Transverse colon (tissue), 4 donors: ENCODE results near the gene RNF215. TPM values are rescaled to one million over a fixed set of nuclear protein-coding genes. Genes with fewer than 3 reads are reported as not detected.
A peak's percentile ranks its signal among the peaks of the same experiment; 100 is the strongest.

Source experiments
- DNase-seq: peaks from one replicate; pipeline ENCODE4 v3.0.0-alpha.2; 2019
- H3K27ac ChIP-seq, 4 donors: fragments of 200-600 bp; sonication (generic); 2 replicates each; pipeline ENCODE4 v1.5.1; 2016 to 2018; ENCODE audit warnings: inconsistent platforms in 4 of 4
- H3K27me3 ChIP-seq: fragments of 200-600 bp; sonication (generic); 2 replicates; pipeline ENCODE4 v1.5.1; 2017; ENCODE audit warnings: inconsistent platforms
- H3K36me3 ChIP-seq, 4 donors: fragments of 200-600 bp; sonication (generic); 2 replicates each; pipeline ENCODE4 v1.5.1; 2017 to 2019; ENCODE audit warnings: inconsistent platforms in 4 of 4
- H3K4me1 ChIP-seq, 4 donors: fragments of 200-600 bp; sonication (generic); 2 replicates each; pipeline ENCODE4 v1.5.1; 2017 to 2020; ENCODE audit warnings: inconsistent platforms in 4 of 4
- H3K4me3 ChIP-seq, 4 donors: fragments of 200-600 bp; sonication (generic); 1 replicate in 1 of 4; 2 replicates in 3 of 4; pipeline versions ENCODE4 v1.5.1 to v1.6.1; 2017 to 2019; ENCODE audit warnings: inconsistent platforms in 4 of 4
- H3K9me3 ChIP-seq, 2 donors: fragments of 200-600 bp; sonication (generic); 2 replicates each; pipeline ENCODE4 v1.5.1; 2017 to 2019; ENCODE audit warnings: inconsistent platforms in 2 of 2
- CTCF ChIP-seq, 5 experiments: fragments of 200-600 bp in 3 of 5; fragments of 450-650 bp in 2 of 5; sonication (generic) in 3 of 5; IDR thresholded peaks; 1 replicate in 2 of 5; 2 replicates in 3 of 5; pipeline ENCODE4 v1.5.1; 2016 to 2017; ENCODE audit warnings: antibody characterized with exemption in 5 of 5, inconsistent platforms in 3 of 5, mild to moderate bottlenecking in 2 of 5, moderate library complexity in 1 of 5
- EP300 ChIP-seq: sonication (generic); formaldehyde crosslinking; IDR thresholded peaks from one replicate; pipeline ENCODE4 v1.6.1; 2017; ENCODE audit warnings: antibody characterized with exemption, low read depth
- POLR2A ChIP-seq: fragments of 450-650 bp; IDR thresholded peaks from one replicate; pipeline ENCODE4 v1.6.1; 2016; ENCODE audit warnings: antibody characterized with exemption, mild to moderate bottlenecking, moderate library complexity
- POLR2AphosphoS5 ChIP-seq, 3 donors: sonication (generic); formaldehyde crosslinking; IDR thresholded peaks; one replicate each; pipeline ENCODE4 v1.6.1; 2016; ENCODE audit warnings: antibody characterized with exemption in 3 of 3
- WGBS, 2 donors: methylation state at CpG; one replicate each; pipeline ENCODE4 v1.1.5; 2018; ENCODE audit warnings: low coverage in 1 of 2; 5-methylcytosine and 5-hydroxymethylcytosine counted together
- in situ Hi-C, 4 donors: fragments of 200-750 bp; cut with MboI; loops; one replicate each; pipeline versions ENCODE4 v1.15.0 to v1.15.1; 2017; ENCODE audit warnings: low sequenced_read_pairs in 3 of 4, low pct_ligation_motif_present in 1 of 4, low pct_unique_long_range_greater_than_20kb in 1 of 4
- intact Hi-C: fragments of 100-400 bp; cut with DNase I; formaldehyde crosslinking; loops from one replicate; pipeline ENCODE4 v1.15.1; 2023; ENCODE audit warnings: low total_unique reads
- total RNA-seq, 4 donors: library from RNA; depleted of rRNA; stranded (reverse); fragments of >200 nt; gene quantifications; one replicate each; pipeline ENCODE4 v1.1.0, GENCODE V29; 2016

RNF215 gene
- total RNA-seq, 4 donors from 2014 or later: 3.2 to 65.5 (median 9.8) TPM

GRCh38 chr22:30416403-30416802, 29.2 kb upstream of the RNF215 start:
- in situ Hi-C loops: no loop called here
- H3K27me3 ChIP-seq: no peaks in the 10 kb centered on the region
- peaks cover 0 to 19% (median 5%) of the 10 kb centered on the region in 4 donors for H3K4me1 ChIP-seq
- H3K36me3 ChIP-seq: no peaks in the 10 kb centered on the region
- intact Hi-C loops: no loop called here
- DNase-seq: peak; percentile 34
- 51% methylated on average over 2 of the region's 2 CpGs; no CpG with 5 or more reads in 1 of the 2 donors for WGBS, 2 donors
- H3K27ac ChIP-seq: peak overlapping the region in 1 of 4 donors; percentile 12
- TF ChIP-seq POLR2AphosphoS5 (IDR thresholded peaks at IDR 0.05) (no peak), CTCF (IDR thresholded peaks at IDR 0.05) (no peak), POLR2A (no peak), EP300 (no peak)
- H3K9me3 ChIP-seq: no peaks in the 10 kb centered on the region
- H3K4me3 ChIP-seq: no peak overlapping the region

GRCh38 chr22:30414525-30415047, 27.4 kb upstream of the RNF215 start:
- in situ Hi-C loops: no loop called here
- 78 to 85% methylated on average over 3 to 4 of the region's 4 CpGs for WGBS, 2 donors
- Histone ChIP-seq H3K27me3 (no peaks in the 10 kb centered on the region), H3K36me3 (no peaks in the 10 kb centered on the region), H3K9me3 (no peaks in the 10 kb centered on the region), H3K4me1 (peaks cover 0 to 6% (median 0%) of the 10 kb centered on the region in 4 donors), H3K27ac (no peak overlapping the region), H3K4me3 (no peak overlapping the region)
- intact Hi-C loops: no loop called here
- DNase-seq: no peak
- TF ChIP-seq CTCF (IDR thresholded peaks at IDR 0.05) (no peak), POLR2AphosphoS5 (IDR thresholded peaks at IDR 0.05) (no peak), EP300 (no peak), POLR2A (no peak)

- no peak for DNase-seq
- WGBS, 2 donors: 83 to 89% methylated on average over 3 to 5 of the region's 5 CpGs
- TF ChIP-seq CTCF (IDR thresholded peaks at IDR 0.05) (no peak), EP300 (no peak), POLR2A (no peak), POLR2AphosphoS5 (IDR thresholded peaks at IDR 0.05) (no peak)
- H3K9me3 ChIP-seq: no peaks in the 10 kb centered on the region
- H3K4me3 ChIP-seq: no peak overlapping the region
- no peaks in the 10 kb centered on the region for H3K36me3 ChIP-seq
- H3K27me3 ChIP-seq: no peaks in the 10 kb centered on the region
- intact Hi-C loops: no loop called here
- peaks cover 0 to 4% (median 0%) of the 10 kb centered on the region in 4 donors for H3K4me1 ChIP-seq
- no peak overlapping the region for H3K27ac ChIP-seq
- in situ Hi-C loops: no loop called here
These were observed 26.7 kb upstream of the RNF215 start for GRCh38 chr22:30413745-30414524.

- in situ Hi-C loops: no loop called here
- intact Hi-C loops: no loop called here
- WGBS, 2 donors: 92 to 95% methylated on average over 4 of the region's 4 CpGs
- Histone ChIP-seq H3K27ac (no peak overlapping the region), H3K9me3 (no peaks in the 10 kb centered on the region), H3K4me3 (no peak overlapping the region), H3K4me1 (no peaks in the 10 kb centered on the region), H3K27me3 (no peaks in the 10 kb centered on the region), H3K36me3 (no peaks in the 10 kb centered on the region)
- no peak for TF ChIP-seq EP300
- TF ChIP-seq POLR2AphosphoS5 (IDR thresholded peaks at IDR 0.05): no peak
- TF ChIP-seq CTCF (IDR thresholded peaks at IDR 0.05): no peak
- no peak for TF ChIP-seq POLR2A
- DNase-seq: no peak
These were observed 25.8 kb upstream of the RNF215 start for GRCh38 chr22:30413001-30413400.
